ENCODE results near the gene PTGIS.

PTGIS gene

DNA sequence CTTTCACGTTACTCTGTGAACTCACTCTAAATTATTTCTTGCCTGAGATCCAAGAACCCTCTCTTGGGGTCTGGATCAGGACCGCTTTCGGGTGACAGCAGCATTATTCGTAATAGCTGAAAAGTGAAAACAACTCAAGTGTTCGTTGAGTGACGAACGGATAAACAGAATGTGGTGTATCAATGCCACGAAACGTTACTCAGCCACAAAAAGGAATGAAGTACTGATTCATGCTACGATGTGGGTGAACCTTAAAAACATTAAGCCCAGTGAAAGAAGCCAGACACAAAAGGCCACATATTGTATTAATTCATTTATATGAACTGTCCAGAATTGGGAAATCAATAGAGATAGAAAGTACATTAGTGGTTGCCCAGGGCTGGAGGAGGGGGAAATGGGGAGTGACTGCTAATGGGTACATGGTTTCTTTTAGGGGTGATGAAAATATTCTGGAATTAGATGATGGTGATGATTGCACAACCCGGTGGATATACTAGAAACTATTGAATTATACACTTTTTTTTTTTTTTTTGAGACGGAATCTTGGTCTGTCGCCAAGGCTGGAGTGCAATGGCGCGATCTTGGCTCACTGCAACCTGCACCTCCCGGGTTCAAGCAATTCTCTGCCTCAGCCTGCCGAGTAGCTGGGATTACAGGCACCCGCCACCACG is 8.4 kb downstream of the PTGIS start:
- no peak for DNase-seq

DNA sequence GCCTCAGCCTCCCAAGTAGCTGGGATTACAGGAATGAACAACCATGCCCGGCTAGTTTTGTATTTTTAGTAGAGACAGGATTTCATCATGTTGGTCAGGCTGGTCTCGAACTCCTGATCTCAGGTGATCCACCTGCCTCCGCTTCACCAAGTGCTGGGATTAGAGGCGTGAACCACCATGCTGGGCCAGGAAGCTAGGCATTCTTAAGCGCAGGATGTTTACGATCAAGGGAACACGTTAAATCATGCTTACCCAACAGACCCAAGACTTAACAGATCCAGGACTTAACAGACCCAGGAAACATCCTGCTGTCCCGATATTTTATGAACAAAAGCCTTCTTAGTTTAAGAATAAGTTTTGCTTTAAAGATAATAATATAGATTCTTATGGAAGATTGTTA is 9.1 kb downstream of the PTGIS start:
- no peak for DNase-seq

DNA sequence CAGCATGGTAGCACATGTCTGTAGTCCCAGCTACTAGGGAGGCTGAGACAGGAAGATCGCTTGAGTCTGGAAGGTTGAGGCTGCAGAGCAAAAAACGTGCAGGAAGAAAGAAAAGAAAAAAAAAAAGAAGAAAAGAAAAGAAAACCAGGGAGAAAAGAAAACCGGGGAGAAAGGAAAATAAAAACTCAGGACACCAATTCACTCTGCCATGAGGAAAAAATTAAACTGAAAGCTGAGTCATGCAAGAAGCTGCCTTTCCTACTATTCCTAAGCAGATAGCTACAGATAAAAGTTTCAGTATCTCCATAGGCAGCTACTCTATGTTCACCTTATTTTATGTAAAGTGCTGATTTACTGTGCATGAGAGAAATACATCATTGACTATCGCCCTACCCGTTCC is 10.5 kb downstream of the PTGIS start:
- DNase-seq: no peak

DNA sequence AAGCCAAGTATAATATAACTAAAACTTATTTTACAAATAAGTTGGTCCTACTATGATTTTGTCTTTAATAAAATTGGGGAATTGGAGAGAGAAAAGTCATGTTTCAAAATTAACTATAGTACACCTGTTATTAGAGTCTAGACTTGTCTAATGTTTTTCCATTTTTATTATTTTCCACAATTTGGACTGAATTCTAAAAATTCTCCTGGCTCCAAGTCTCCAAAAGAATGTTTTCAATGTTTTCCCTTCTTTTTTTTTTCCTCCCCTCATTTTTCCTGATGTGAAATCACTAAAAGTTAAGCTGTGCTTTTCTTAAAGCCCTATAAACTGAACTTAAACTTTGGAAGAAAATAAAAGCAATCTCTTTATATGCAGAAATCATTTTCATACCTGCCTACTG is 11.3 kb downstream of the PTGIS start:
- DNase-seq: no peak

DNA sequence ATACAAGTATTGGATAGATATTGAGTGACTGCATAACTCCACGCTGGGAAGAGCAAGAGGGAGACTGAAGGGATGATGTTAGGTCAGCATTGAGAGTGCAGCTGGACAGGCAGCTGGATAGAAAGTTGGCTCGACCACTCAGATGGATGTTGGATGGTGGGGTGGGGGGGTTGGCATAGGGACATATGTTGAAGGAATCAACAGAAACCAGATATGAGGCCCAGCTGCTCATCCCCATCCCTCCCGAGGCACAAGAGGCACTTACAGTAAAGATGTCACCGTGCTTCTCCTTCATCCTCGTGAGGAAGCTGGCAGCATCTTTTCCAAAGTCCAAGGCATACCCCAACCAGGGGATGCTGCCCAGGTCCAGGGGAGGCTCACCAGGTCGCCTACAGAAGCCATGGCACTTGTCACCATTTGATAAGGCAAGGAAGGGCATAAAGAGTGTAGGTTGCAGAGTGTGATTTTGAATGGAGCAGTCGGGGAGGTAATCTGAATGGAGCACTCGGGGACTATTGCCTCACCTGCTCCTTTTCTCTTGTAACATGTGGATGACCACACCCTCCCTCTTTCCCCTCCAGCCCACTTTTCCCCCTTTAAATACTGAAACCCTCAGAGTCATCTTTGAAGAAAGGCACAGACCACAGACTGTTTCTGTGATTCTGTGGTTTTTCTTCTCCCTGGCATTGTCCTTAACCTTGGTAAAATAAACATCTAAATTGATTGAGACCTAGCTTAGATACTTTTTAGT is 18.0 kb downstream of the PTGIS start:
- no peak for DNase-seq

DNA sequence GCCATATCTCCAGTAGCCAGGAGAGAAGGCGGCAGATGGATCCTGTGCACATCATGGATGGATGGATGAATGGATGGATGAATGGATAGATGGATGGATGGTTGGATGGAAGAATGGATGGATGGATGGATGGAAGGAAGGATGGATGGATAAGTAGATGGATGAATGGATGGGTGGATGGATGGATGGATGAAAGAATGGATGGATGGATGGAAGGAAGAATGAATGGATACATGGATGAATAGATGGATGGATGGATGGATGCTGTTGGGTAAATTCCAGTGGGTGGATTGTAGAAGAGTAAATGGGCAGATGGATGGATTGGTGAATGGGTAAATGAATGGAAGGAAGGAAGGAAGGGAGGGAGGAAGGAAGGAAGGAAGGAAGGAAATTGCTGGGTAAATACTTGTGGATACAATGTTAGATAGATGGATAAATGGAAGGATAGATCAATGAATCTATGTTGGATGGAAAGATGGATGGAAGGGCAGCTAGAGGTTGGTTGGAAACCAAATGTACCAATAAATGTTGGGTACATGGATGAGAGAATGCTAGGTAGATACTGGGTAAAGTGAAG is 19.5 kb downstream of the PTGIS start:
- DNase-seq: no peak

DNA sequence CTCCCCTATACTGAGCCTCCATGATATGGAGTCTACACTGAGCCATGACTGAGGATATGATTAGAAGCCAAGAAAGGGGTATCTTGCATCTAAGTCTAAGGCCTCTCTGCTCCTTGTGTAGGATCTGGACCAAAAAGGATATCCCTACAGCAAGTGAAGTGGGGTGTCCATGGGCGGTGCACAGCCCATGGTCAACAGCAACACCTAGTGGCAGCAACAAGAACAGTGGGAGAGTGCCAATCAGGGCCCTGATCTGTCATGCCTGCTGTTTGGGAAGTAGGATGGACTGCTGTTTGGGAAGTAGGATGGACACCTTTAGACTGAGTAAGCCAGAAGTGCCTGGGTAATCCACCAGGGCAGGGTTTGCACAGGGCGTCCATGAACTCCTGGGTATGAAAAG is 22.4 kb downstream of the PTGIS start:
- no peak for DNase-seq

DNA sequence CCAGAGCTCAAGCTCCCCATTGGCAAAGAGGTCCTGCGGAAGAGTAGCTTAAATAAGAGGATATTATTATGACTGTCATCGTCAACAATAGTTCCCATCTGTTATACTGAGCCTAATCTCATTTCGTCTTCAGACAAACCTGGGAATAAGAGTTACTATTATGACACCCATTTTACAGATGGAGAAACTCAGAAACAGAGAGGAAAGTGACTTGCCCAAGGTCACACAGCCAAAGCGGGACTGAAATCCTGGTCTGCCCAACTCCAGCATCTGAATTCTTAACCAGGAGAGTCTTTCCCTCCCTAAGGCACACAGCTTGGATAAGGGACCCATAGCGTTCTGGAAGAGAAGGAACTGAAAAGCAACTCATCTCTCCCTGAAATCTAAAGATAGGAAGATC is 23.4 kb downstream of the PTGIS start:
- no peak for DNase-seq

DNA sequence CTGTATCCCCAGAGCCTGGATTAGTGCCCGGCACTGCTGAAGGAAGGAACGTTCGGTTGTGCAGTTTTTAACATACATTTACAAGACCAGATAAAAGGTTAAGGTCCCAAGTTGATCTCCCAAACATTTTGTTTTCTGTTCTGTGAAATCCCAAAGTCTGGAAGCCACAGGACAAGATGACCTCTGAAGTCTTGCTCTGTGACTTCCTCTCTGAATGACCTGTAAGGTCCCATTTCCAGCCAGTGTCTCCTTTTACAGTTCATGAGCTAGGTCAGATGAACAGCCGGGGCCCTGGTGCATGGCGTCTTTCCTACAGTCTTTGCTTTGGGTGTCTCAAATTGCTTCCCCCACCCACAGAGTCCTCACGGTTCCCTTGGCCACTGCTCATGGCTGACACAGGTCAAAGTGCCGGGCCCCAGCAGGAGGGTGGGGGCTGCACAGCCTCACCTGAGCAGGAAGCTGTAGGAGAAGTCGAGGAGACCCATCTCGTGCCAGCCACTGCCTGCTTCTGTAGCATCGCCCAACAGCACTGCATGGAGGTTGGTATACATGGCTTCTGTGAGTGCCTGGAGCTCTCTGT is 24.0 kb downstream of the PTGIS start:
- DNase-seq: no peak

DNA sequence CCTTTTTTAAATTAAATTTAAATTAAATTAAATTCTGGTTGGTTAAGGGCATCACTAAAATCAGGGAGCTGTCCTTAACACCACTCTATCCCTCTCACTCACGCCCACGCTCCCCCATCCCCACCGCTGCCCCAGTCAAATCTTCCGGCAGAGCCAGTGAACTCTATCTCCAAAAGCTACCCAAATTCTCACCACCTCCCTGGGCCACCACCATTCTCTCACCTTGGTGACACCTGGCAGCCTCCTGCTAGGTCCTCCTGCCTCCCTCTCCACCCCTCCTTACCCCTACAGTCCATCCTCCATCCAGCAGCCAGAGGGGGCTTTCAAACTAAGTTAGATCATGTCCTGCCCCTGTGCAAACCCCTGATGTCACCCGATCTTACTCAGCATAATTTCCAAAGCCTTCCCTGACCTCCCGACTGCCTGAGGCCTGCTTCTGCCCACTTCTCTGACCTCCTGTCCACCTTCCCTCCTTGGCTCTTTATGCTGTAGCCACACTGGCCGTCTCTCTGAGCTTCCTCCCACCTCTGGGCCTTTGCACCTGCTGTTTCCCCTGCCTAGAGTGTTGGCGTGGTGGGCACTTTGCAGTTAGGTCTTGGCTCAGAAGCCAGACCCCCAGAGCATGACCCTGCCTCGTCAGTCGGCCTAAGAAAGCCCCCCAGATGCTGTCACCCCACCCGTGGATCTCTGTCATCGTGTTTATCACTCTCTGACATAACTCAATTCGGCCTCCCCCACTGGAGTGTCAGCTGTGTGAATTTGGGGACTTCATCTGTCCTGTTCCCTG is 24.7 kb downstream of the PTGIS start:
- DNase-seq: no peak

DNA sequence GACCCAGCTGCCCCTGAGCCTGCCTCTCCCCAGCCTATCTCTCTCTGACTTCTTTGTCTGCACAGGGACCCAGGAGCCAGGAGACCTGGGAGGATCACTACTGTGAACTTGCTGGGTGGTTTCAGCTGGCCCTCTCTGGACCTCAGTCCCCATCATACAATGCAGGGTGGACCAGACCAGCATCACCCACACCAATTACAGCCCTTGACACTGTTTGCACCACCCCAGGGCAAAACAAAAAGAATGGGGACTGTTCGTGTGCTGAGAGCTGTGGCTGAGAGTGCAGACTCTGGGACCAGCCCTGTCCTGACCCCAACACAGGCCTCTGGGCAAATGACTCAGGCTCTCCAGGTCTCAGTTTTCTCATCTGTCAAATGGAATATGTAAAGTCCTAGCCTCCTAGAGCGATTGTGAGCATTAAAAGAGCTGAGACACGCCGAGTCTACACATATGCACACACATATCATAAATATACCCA is 25.4 kb downstream of the PTGIS start:
- DNase-seq: no peak

DNA sequence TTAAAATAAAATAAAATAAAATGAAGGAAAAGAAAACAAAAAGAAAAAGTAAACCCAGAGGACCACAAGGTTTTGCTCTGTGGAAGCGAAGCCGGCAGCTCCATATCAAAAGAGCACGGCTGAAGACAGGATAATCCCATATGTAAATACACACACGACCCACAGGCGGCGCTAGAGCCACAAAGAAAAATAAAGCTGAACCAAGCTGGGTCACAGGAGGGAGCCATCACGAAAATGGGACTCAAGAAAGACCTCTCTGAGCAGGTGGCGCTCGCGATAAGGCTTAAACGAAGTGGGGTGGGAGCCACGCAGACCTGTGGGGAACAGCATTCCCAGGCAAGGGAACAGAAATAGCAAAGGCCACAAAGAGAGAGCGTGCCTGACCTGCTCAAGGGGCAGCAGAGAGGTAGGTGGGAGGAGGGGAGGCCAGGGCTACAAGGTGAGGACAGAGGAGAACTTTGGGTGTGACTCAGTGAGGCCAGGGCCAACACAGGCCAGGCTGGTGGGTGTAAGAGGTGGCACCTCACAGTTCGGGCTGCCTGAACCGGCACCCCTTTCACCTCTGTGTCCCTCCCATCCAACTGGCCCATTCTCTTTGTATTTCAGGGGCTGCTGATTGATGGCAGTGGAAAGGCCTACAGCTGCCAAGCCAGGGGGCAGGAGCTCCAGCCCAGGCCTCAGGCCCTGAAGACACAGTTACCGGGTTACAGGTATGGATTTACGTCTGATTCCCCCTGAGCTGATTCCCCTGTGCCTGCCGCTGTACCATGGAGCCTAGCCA is 26.0 kb downstream of the PTGIS start:
- DNase-seq: peak; percentile 25

DNA sequence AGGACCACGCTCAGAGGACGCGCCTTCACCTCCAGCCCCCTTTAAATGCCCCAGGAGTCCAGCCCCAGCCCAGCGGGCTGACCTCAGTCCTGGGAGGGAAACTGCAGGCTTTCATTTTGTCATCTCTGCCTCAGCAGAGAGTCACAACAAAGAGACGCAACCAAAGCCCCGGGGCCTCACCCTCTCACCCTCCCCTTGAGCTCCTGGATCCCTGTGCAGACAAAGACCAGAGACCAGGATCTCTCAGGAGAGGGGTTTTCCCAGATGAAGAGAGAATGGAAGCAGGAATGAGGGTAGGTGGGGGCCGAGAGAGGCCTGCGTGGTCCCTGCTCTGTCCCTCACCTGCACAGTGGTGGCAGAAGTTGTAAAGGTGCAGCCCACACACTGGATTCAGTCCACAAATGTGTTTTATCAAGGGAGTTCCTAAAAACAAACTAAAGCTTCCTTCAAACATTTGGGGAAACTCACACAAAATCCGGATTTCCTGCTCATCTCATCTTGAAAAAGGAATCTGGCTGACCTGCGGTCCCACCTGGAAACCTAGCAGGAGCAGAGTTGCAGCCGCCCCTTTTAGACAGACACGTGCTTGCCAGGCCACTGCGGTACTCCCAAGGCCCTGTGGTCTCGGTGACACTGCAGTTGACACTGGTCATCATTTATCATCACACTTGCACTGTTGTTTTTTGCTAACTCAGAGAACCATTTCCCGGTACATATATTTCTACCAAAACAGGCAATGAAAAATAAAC is 27.1 kb downstream of the PTGIS start:
- no peak for DNase-seq

DNA sequence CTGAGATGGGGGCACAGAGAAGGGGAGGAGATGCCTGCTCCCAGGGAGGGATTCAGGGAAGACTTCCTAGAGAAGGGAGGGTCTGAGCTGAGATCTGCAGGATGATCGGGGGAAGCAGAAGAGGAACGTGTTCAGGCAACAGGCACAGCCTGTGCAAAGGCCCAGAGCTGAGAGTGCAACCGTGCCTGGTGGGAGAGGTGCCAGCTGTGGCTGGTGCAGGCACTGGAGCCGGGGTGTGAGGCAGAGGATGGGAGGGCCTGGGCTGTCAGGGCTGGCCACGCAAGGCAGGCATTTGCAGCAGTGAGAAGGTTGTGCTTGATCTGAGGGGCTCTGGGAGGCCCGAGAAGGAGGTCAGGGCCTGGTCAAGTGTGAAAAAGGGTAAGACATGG is 27.7 kb downstream of the PTGIS start:
- DNase-seq: no peak

DNA sequence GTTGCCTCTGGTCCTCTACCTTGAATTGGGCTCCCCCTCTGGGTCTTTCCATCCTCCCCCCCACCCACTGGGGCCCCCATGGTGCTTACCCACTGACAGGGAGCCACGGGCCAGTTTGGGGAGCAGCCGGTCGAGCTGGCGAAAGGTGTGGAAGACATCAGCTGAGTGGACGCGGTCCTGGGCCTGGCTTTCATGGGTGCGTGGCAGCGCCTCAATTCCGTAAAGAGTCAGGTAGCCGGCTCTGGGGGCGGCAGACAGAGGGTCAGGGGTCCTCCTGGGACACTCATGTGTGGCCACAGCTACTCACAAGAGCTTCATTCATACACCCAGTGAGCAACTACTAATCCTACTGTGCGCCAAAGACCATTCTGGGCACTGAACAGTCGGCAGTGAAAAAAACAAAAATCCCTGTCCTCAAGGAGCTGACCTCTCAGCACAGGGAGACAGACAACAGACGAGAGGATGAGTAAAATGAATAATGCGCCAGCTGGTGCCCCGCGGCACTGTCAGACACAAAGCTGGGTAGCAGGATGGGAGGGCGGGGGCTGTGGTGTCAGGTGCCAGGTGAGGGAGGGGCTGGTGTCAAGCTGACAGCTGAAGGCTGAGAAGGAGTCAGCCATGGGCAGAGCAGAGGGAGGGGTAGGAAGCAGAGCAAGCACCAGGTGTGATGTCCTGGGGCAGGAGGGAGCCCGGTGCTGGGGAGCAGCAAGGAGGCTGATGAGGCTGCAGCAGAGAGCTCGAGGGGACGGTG is 28.3 kb downstream of the PTGIS start:
- no peak for DNase-seq

DNA sequence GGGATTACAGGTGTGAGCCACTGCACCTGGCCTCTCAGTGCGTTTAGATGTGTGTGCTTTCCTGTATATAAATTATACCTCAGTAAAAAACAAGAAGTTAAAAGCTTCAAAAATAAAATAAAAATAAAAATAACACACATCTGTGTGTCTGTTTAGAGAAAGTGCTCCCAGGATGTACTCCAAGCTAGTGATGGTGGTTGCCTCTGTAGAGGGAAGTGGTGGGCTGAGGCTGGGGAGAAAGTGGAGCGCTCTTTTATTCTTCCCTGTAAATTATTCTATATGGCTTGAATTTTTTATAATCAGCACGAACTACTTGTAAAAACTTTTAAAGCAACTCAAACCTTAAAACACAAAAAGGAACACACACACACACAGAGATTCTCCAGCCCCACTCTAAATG is 29.0 kb downstream of the PTGIS start:
- no peak for DNase-seq

DNA sequence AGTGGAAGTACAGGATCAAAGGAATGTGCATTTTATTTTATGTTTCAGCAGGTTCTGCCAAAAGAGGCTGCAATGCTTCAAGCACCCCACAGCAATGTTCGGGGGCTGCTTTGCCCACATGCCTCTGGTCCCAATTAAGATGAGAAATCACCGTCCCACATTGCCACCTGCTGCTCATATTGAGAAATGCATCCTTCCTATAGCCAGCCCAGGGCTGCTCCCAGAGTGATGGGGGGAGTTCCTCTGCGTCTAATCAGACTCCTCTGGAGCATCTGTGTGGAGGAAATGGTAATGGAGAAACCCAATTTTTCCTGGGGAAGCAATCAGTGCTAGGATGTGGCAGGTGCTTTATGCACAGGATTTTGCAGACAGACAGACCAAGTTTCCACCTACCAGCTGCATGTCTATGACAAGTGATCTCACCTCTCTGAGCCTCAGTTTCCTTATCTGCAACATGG is 33.7 kb downstream of the PTGIS start:
- DNase-seq: peak; percentile 70

DNA sequence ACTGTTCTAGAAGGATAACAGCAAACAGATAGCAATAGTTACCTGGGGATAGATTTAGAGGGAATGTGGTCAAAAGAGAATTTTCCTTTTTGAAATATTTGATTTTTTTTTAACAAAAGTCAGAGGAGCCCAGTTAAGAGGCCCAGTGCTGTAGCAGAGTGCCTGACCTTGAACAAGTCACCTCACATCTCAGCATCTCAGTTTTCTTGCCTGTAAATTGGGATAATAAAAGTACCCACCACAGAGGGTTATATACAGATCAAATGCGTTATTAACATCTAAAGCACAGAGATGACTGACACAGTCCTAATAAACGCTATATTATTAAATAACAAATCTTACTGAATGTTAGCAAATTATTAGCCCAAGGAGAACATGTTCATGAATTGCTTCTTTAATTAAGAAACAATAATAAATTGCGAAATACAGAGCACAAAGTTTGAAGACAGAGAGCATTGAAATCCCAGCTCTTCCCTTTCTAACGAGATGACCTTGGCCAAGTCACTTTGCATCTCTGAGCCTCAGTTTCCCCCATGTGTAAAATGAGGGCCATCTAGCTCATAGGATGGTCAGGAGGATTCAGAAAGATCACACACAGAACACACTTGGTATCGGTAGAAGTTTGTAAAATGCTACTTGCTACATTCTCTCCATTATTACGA is 35.5 kb downstream of the PTGIS start:
- no peak for DNase-seq

DNA sequence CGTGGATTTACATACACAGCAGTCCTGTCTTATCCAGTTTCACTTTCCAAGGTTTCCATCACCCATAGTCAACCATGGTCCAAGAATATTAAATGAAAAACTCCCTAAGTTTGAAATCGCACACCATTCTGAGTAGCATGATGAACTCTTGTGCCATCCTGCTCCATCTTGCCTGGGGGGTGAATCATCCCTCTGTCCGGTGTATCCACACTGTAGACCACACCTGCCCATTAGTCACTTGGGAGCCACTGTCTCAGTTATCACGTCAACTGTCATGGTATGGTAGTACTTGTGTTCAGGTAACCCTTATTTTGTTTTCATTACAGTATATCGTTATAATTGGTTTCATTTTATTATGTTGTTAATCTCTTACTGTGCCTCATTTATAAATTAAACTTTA is 38.5 kb downstream of the PTGIS start:
- DNase-seq: no peak

DNA sequence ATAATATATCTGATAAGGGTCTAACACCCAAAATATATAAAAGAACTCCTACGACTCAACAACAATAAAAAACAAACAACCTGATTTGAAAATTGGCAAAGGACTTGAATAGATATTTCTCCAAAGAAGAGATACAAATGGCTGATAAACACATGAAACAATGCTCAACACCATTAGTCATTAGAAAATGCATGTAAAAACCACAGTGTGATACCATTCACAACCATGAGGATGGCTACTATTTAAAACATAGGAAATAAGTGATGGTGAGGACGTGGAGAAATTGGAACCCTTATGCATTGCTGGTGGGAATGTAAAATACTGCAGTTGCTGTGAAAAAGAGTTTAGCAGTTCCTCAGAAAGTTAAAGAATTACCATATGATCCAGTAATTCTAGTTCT is 41.4 kb downstream of the PTGIS start:
- DNase-seq: no peak
